IMR-90 (cell line): ENCODE data around the gene ZNF77. TPM values are rescaled to one million over a fixed set of nuclear protein-coding genes. Genes with fewer than 3 reads are reported as not detected.

Source experiments
- ATAC-seq: fragments of 200-7000 bp; cut with Tn5 transposase; 2 replicates; pipeline ENCODE4 v1.9.1; 2020; ENCODE audit warnings: low read depth, mild to moderate bottlenecking, moderate library complexity
- BruUV-seq: library from RNA; stranded (reverse); fragments of 400-500 nt; replicated peaks from 2 replicates; lab custom pipeline; 2021; lab: Mats Ljungman, UMichigan
- CTCF ChIA-PET: fragments of 300-600 bp; formaldehyde crosslinking; extraction: SDS; loops from one replicate; lab custom pipeline; 2021; ENCODE audit warnings: antibody characterized with exemption; lab: Yijun Ruan, JAX
- POLR2A ChIA-PET: fragments of 300-600 bp; sonication (Branson Sonifier 250); formaldehyde crosslinking; loops from one replicate; lab custom pipeline; 2022; ENCODE audit warnings: antibody characterized with exemption; ENCODE audit not compliant: unreplicated experiment; lab: Charles Lee
- DNase-seq: peaks from one replicate; pipeline ENCODE4 v3.0.0; 2013
- H2AFZ ChIP-seq: replicated peaks from 2 replicates; pipeline ENCODE3; 2013; ENCODE audit warnings: low read length, mild to moderate bottlenecking; ENCODE audit not compliant: poor library complexity
- H2AK5ac ChIP-seq: 2 replicates; pipeline ENCODE4 v1.6.1; 2013; ENCODE audit warnings: low read depth, low read length, inconsistent platforms
- H2AK9ac ChIP-seq: replicated peaks from 2 replicates; pipeline ENCODE3; 2013; ENCODE audit warnings: mild to moderate bottlenecking, low read depth, low read length, moderate library complexity; ENCODE audit not compliant: poor library complexity
- H2BK120ac ChIP-seq: 2 replicates; pipeline ENCODE4 v1.6.1; 2013; ENCODE audit warnings: low read depth, low read length, inconsistent platforms
- H2BK15ac ChIP-seq: 3 replicates; pipeline ENCODE4 v1.6.1; 2013; ENCODE audit warnings: low read depth, low read length, inconsistent platforms
- H2BK20ac ChIP-seq: 2 replicates; pipeline ENCODE4 v1.6.1; 2013; ENCODE audit warnings: low read depth, mild to moderate bottlenecking, inconsistent platforms, low read length, moderate library complexity
- H2BK5ac ChIP-seq: 2 replicates; pipeline ENCODE4 v1.6.1; 2013; ENCODE audit warnings: mild to moderate bottlenecking, low read depth, low read length, inconsistent platforms; ENCODE audit not compliant: poor library complexity, severe bottlenecking
- H3K14ac ChIP-seq: replicated peaks from 2 replicates; pipeline ENCODE4 v1.6.1; 2013; ENCODE audit warnings: low read depth, low read length, inconsistent platforms
- H3K18ac ChIP-seq: 2 replicates; pipeline ENCODE4 v1.6.1; 2013; ENCODE audit warnings: low read depth, low read length, control low read depth
- H3K23ac ChIP-seq: 2 replicates; pipeline ENCODE4 v1.6.1; 2013; ENCODE audit warnings: low read depth, low read length, inconsistent platforms
- H3K27ac ChIP-seq: 2 replicates; pipeline ENCODE4 v1.5.1; 2013; ENCODE audit warnings: mild to moderate bottlenecking, control low read depth, low read length; ENCODE audit not compliant: insufficient read depth
- H3K27me3 ChIP-seq: 2 replicates; pipeline ENCODE4 v1.6.1; 2013; ENCODE audit warnings: low read length; ENCODE audit not compliant: control insufficient read depth, insufficient read depth
- H3K36me3 ChIP-seq: 2 replicates; pipeline ENCODE4 v1.6.1; 2013; ENCODE audit warnings: low read length, mixed read lengths; ENCODE audit not compliant: control insufficient read depth, insufficient read depth
- H3K4ac ChIP-seq: 2 replicates; pipeline ENCODE4 v1.6.1; 2013; ENCODE audit warnings: low read depth, low read length, inconsistent platforms
- H3K4me1 ChIP-seq: 2 replicates; pipeline ENCODE4 v1.6.1; 2013; ENCODE audit warnings: low read length, mixed read lengths; ENCODE audit not compliant: control insufficient read depth, insufficient read depth
- H3K4me2 ChIP-seq: 2 replicates; pipeline ENCODE4 v1.6.1; 2013; ENCODE audit warnings: low read depth, mild to moderate bottlenecking, control low read depth, low read length, moderate library complexity
- H3K4me3 ChIP-seq: 2 replicates; pipeline ENCODE4 v1.5.1; 2013; ENCODE audit warnings: low read depth, mild to moderate bottlenecking, control low read depth, low read length, moderate library complexity; ENCODE audit not compliant: insufficient read depth
- H3K56ac ChIP-seq: 2 replicates; pipeline ENCODE4 v1.6.1; 2013; ENCODE audit warnings: low read length, inconsistent platforms; ENCODE audit not compliant: insufficient read depth; ENCODE audit errors: extremely low read depth
- H3K79me1 ChIP-seq, 2 experiments: 2 replicates each; pipeline ENCODE4 v1.6.1; 2013; ENCODE audit warnings: low read length in 2 of 2, inconsistent platforms in 1 of 2, low read depth in 1 of 2
- H3K9ac ChIP-seq: 2 replicates; pipeline ENCODE4 v1.6.1; 2013; ENCODE audit warnings: low read depth, low read length, control low read depth
- H3K9me1 ChIP-seq: 2 replicates; pipeline ENCODE4 v1.6.1; 2013; ENCODE audit warnings: low read length, inconsistent platforms; ENCODE audit not compliant: insufficient read depth
- H3K9me3 ChIP-seq: 2 replicates; pipeline ENCODE4 v1.6.1; 2013; ENCODE audit warnings: low read length; ENCODE audit not compliant: control insufficient read depth, insufficient read depth
- H4K20me1 ChIP-seq: 2 replicates; pipeline ENCODE4 v1.6.1; 2013; ENCODE audit warnings: low read length, inconsistent platforms; ENCODE audit not compliant: insufficient read depth
- H4K5ac ChIP-seq: 2 replicates; pipeline ENCODE4 v1.6.1; 2013; ENCODE audit warnings: mild to moderate bottlenecking, low read depth, low read length, control low read depth
- H4K8ac ChIP-seq, 2 experiments: 2 replicates each; pipeline ENCODE4 v1.6.1; 2013; ENCODE audit warnings: low read depth in 2 of 2, low read length in 2 of 2, control low read depth in 1 of 2, inconsistent platforms in 1 of 2
- H4K91ac ChIP-seq: 2 replicates; pipeline ENCODE4 v1.6.1; 2013; ENCODE audit warnings: low read depth, low read length, inconsistent platforms; ENCODE audit not compliant: insufficient read depth
- BHLHE40 ChIP-seq: fragments of 150-350 bp; IDR thresholded peaks from 2 replicates; pipeline ENCODE4 v1.6.1; 2016; ENCODE audit warnings: mild to moderate bottlenecking, low read depth, low read length
- FOS ChIP-seq: fragments of 150-350 bp; IDR thresholded peaks from 2 replicates; pipeline ENCODE4 v1.6.1; 2016; ENCODE audit warnings: low read depth, low read length
- MAZ ChIP-seq: IDR thresholded peaks from 2 replicates; pipeline ENCODE4 v1.6.1; 2012; ENCODE audit warnings: low read depth, mild to moderate bottlenecking, low read length, improper control_type of control experiment, moderate library complexity, borderline replicate concordance
- MXI1 ChIP-seq: IDR thresholded peaks from 2 replicates; pipeline ENCODE4 v1.6.1; 2012; ENCODE audit warnings: low read depth, mild to moderate bottlenecking, low read length, moderate library complexity, borderline replicate concordance
- RFX5 ChIP-seq: IDR thresholded peaks from 2 replicates; pipeline ENCODE4 v1.8.0; 2012; ENCODE audit warnings: low read depth, mild to moderate bottlenecking, low read length, moderate library complexity
- WGBS, 2 experiments: methylation state at CpG; one replicate each; pipeline versions ENCODE4 v1.1.5 to v1.1.7; 2013; ENCODE audit warnings: missing lambda C conversion rate in 2 of 2; ENCODE audit not compliant: insufficient read length in 1 of 2; ENCODE audit errors: extremely low coverage in 2 of 2; 5-methylcytosine and 5-hydroxymethylcytosine counted together
- dilution Hi-C: fragments of 300-500 bp; cut with HindIII; formaldehyde crosslinking; loops from one replicate; pipeline ENCODE4 v1.14.3; 2018; ENCODE audit warnings: low sequenced_read_pairs; ENCODE audit not compliant: unreplicated experiment
- in situ Hi-C: fragments of 300-500 bp; cut with MboI; formaldehyde crosslinking; loops from 3 replicates; pipeline ENCODE4 v1.14.3; 2019; ENCODE audit warnings: low sequenced_read_pairs, inconsistent platforms, mixed read lengths
- intact Hi-C: fragments of 100-400 bp; cut with micrococcal nuclease; formaldehyde crosslinking; loops from 2 replicates; pipeline ENCODE4 v1.10.0; 2022
- polyA plus RNA-seq, 3 experiments: library from polyadenylated mRNA; depleted of rRNA; stranded (reverse); fragments of >200 nt; gene quantifications; 2 replicates each; pipeline ENCODE4 v1.2.3, GENCODE V29; 2012; ENCODE audit warnings: low replicate concordance in 1 of 3
- total RNA-seq: library from RNA; depleted of rRNA; stranded (reverse); fragments of >200 nt; gene quantifications from 2 replicates; pipeline ENCODE4 v1.2.3, GENCODE V29; 2012

ZNF77 gene
- total and polyA plus RNA-seq, 2 of the 4 experiments (the other 2 are of a cell fraction), result 3.6 to 6.5 TPM

- H4K8ac ChIP-seq, result no peak overlapping the region
- no peaks in the 10 kb centered on the region for H3K79me1 ChIP-seq
- no peaks in the 10 kb centered on the region for H4K20me1 ChIP-seq
- DNase-seq, result no peak
- no peak for ATAC-seq
- H2BK120ac ChIP-seq, result no peak overlapping the region
- no TSS peak for BruUV-seq
- H3K36me3 ChIP-seq, result 0 out of 2 replicates have a peak, but pooled peaks cover 3% of the 10 kb centered on the region
- no peak overlapping the region for H2BK20ac ChIP-seq
- dilution Hi-C loops, result no loop called here
- no peak overlapping the region for H3K18ac ChIP-seq
- no peak overlapping the region for H4K5ac ChIP-seq
- no peaks in the 10 kb centered on the region for H3K9me1 ChIP-seq
- CTCF ChIA-PET, result no interaction called here
- POLR2A ChIA-PET, result no interaction called here
- intact Hi-C loops, result no loop called here
- H3K23ac ChIP-seq, result no peak overlapping the region
- H3K4me1 ChIP-seq, result no peaks in the 10 kb centered on the region; the same call in 1 of the 2 replicates
- no peak overlapping the region for H2BK15ac ChIP-seq
- no peak overlapping the region for H3K9ac ChIP-seq
- WGBS, 2 experiments, result 93% methylated on average over 8 of the region's 18 CpGs; no CpG with 5 or more reads in 1 of the 2 experiments
- no peak overlapping the region for H4K91ac ChIP-seq
- H2BK5ac ChIP-seq, result no peak overlapping the region
- no peaks in the 10 kb centered on the region for H3K27me3 ChIP-seq
- no peak overlapping the region for H2AK9ac ChIP-seq
- H3K9me3 ChIP-seq, result peaks cover 11% of the 10 kb centered on the region
- H2AFZ ChIP-seq, result no peak overlapping the region
- in situ Hi-C loops, result no loop called here
- no peak overlapping the region for H3K4ac ChIP-seq
- no peak overlapping the region for H3K27ac ChIP-seq
- H3K4me3 ChIP-seq, result no peak overlapping the region
- no peak overlapping the region for H3K14ac ChIP-seq
- H3K56ac ChIP-seq, result no peak overlapping the region
- no peak overlapping the region for H2AK5ac ChIP-seq
- H3K4me2 ChIP-seq, result no peak overlapping the region
- no peak for TF ChIP-seq FOS
- TF ChIP-seq MAZ, result no peak
- TF ChIP-seq BHLHE40, result no peak
- no peak for TF ChIP-seq MXI1
- TF ChIP-seq RFX5, result no peak
These were observed 17.7 kb downstream of the ZNF77 start for GRCh38 chr19:2927032-2927430.
